Activated T-helper 2 cell treated with anti-CD3 and anti-CD28 coated beads, Interferon-gamma antibody, Interleukin-2, Interleukin-4, amounts not matched to agents 10 μg/mL and 5 μg/mL and 100 μg/mL, durations not matched to agents 14 hours and 24 hours and 36 hours (primary cell): ENCODE measurements around the gene PNPLA2. TPM values are rescaled to one million over a fixed set of nuclear protein-coding genes. Genes with fewer than 3 reads are reported as not detected.
A peak's percentile ranks its signal among the peaks of the same experiment; 100 is the strongest.

Source experiments
- DNase-seq: peaks from one replicate; pipeline ENCODE4 v3.0.0; 2021; ENCODE audit warnings: low spot score
- H3K27ac Mint-ChIP-seq: one replicate; pipeline ENCODE4 v1.8.0; 2021; ENCODE audit warnings: mixed read lengths
- H3K27me3 Mint-ChIP-seq: one replicate; pipeline ENCODE4 v1.8.0; 2021; ENCODE audit warnings: low read depth, mixed read lengths
- H3K36me3 Mint-ChIP-seq: one replicate; pipeline ENCODE4 v1.8.0; 2021; ENCODE audit warnings: low read depth, mixed read lengths
- H3K4me1 Mint-ChIP-seq: one replicate; pipeline ENCODE4 v1.8.0; 2021; ENCODE audit warnings: low read depth, mixed read lengths
- H3K4me3 Mint-ChIP-seq: one replicate; pipeline ENCODE4 v1.8.0; 2021; ENCODE audit warnings: low read depth, mild to moderate bottlenecking, moderate library complexity, mixed read lengths
- H3K9me3 Mint-ChIP-seq: one replicate; pipeline ENCODE4 v1.8.0; 2021; ENCODE audit warnings: mixed read lengths
- intact Hi-C: fragments of 100-400 bp; cut with micrococcal nuclease; formaldehyde crosslinking; loops from one replicate; pipeline ENCODE4 v1.15.1; 2023
- total RNA-seq: library from RNA; stranded (reverse); gene quantifications from 2 replicates; pipeline ENCODE4 v1.2.3, GENCODE V29; 2022

Gene PNPLA2
- total RNA-seq, 1 donor from 2014 or later = 56.1 TPM

GRCh38 chr11:789943-790342 is 28.8 kb upstream of the PNPLA2 start, which contains the start of gene CEND1:
Gene CEND1, minus strand, starts transcription at chr11:790090. Its CDS starts 1,514 bp downstream, at chr11:788576.
- H3K4me3 Mint-ChIP-seq = peak within 1 kb of the TSS; percentile 49
- peak; percentile 38 for DNase-seq
- H3K27ac Mint-ChIP-seq = no peak within 1 kb of the TSS
- H3K9me3 Mint-ChIP-seq = no peaks in the 10 kb centered on the region
- peaks cover 14% of the 10 kb centered on the region for H3K36me3 Mint-ChIP-seq
- peaks cover 1% of the 10 kb centered on the region for H3K4me1 Mint-ChIP-seq
- intact Hi-C loops = no loop called here
- no peaks in the 10 kb centered on the region for H3K27me3 Mint-ChIP-seq

- H3K27me3 Mint-ChIP-seq = no peaks in the 10 kb centered on the region
These were observed 27.8 kb upstream of the PNPLA2 start for GRCh38 chr11:790721-791564.

GRCh38 chr11:791658-792534 is 26.8 kb upstream of the PNPLA2 start:
- no peaks in the 10 kb centered on the region for H3K27me3 Mint-ChIP-seq
- H3K36me3 Mint-ChIP-seq = peaks cover 14% of the 10 kb centered on the region
- no peak overlapping the region for H3K27ac Mint-ChIP-seq
- H3K9me3 Mint-ChIP-seq = no peaks in the 10 kb centered on the region
- H3K4me1 Mint-ChIP-seq = peaks cover 5% of the 10 kb centered on the region
- intact Hi-C loops = no loop called here
- H3K4me3 Mint-ChIP-seq = no peak overlapping the region
- DNase-seq = no peak

More at GRCh38 chr11:790721-791564, 27.8 kb upstream of the PNPLA2 start:
- intact Hi-C loops = no loop called here
- Mint-ChIP-seq H3K9me3 (no peaks in the 10 kb centered on the region), H3K36me3 (peaks cover 14% of the 10 kb centered on the region), H3K4me1 (peaks cover 1% of the 10 kb centered on the region), H3K27ac (no peak overlapping the region), H3K4me3 (no peak overlapping the region)
- DNase-seq = no peak

- DNase-seq = no peak
- Mint-ChIP-seq H3K4me1 (peaks cover 7% of the 10 kb centered on the region), H3K4me3 (no peak overlapping the region), H3K27ac (no peak overlapping the region), H3K36me3 (peaks cover 14% of the 10 kb centered on the region), H3K9me3 (no peaks in the 10 kb centered on the region), H3K27me3 (no peaks in the 10 kb centered on the region)
- intact Hi-C loops = no loop called here
These were observed 26.2 kb upstream of the PNPLA2 start for GRCh38 chr11:792535-792821.

- Mint-ChIP-seq H3K27me3 (no peaks in the 10 kb centered on the region), H3K9me3 (no peaks in the 10 kb centered on the region), H3K27ac (no peak overlapping the region), H3K4me1 (peaks cover 7% of the 10 kb centered on the region), H3K36me3 (peaks cover 14% of the 10 kb centered on the region), H3K4me3 (no peak overlapping the region)
- intact Hi-C loops = no loop called here
- DNase-seq = no peak
These were observed 25.8 kb upstream of the PNPLA2 start for GRCh38 chr11:792873-793272.

GRCh38 chr11:793556-793955 is 25.2 kb upstream of the PNPLA2 start:
- no peaks in the 10 kb centered on the region for H3K27me3 Mint-ChIP-seq
- H3K4me1 Mint-ChIP-seq = peaks cover 7% of the 10 kb centered on the region
- peak overlapping the region; percentile 8 for H3K4me3 Mint-ChIP-seq
- peaks cover 14% of the 10 kb centered on the region for H3K36me3 Mint-ChIP-seq
- H3K9me3 Mint-ChIP-seq = no peaks in the 10 kb centered on the region
- no peak for DNase-seq
- intact Hi-C loops = no loop called here
- H3K27ac Mint-ChIP-seq = no peak overlapping the region

GRCh38 chr11:794013-794765 is 24.5 kb upstream of the PNPLA2 start:
- Mint-ChIP-seq H3K9me3 (no peaks in the 10 kb centered on the region), H3K4me1 (peaks cover 7% of the 10 kb centered on the region), H3K36me3 (peaks cover 14% of the 10 kb centered on the region), H3K27me3 (no peaks in the 10 kb centered on the region), H3K4me3 (peak overlapping the region; percentile 49), H3K27ac (no peak overlapping the region)
- intact Hi-C loops = no loop called here
- no peak for DNase-seq

GRCh38 chr11:794766-795633 is 23.7 kb upstream of the PNPLA2 start:
- no peak for DNase-seq
- H3K9me3 Mint-ChIP-seq = no peaks in the 10 kb centered on the region
- peaks cover 14% of the 10 kb centered on the region for H3K36me3 Mint-ChIP-seq
- intact Hi-C loops = no loop called here
- peak overlapping the region; percentile 51 for H3K4me3 Mint-ChIP-seq
- no peak overlapping the region for H3K27ac Mint-ChIP-seq
- H3K27me3 Mint-ChIP-seq = no peaks in the 10 kb centered on the region
- H3K4me1 Mint-ChIP-seq = peaks cover 7% of the 10 kb centered on the region

GRCh38 chr11:795634-796564 is 22.8 kb upstream of the PNPLA2 start:
- intact Hi-C loops = loop anchor here (1.0 to 2.0 kb wide), 2 partner anchors 19 to 49 kb away; partner anchors contain the start of genes GATD1 and TALDO1

GRCh38 chr11:796565-797295 is 22.0 kb upstream of the PNPLA2 start:
- peak overlapping the region; percentile 66 for H3K27ac Mint-ChIP-seq
- H3K27me3 Mint-ChIP-seq = no peaks in the 10 kb centered on the region
- H3K4me1 Mint-ChIP-seq = peaks cover 7% of the 10 kb centered on the region
- H3K36me3 Mint-ChIP-seq = peaks cover 14% of the 10 kb centered on the region
- intact Hi-C loops = loop anchor here (1.0 to 2.0 kb wide), 4 partner anchors 9 to 50 kb away; partner anchors contain the start of genes GATD1, PIDD1, RPLP2 and TALDO1
- no peak for DNase-seq
- peak overlapping the region; percentile 90 for H3K4me3 Mint-ChIP-seq
- no peaks in the 10 kb centered on the region for H3K9me3 Mint-ChIP-seq

More at GRCh38 chr11:795634-796564, 22.8 kb upstream of the PNPLA2 start:
- Mint-ChIP-seq H3K4me1 (peaks cover 7% of the 10 kb centered on the region), H3K27ac (peak overlapping the region; percentile 66), H3K36me3 (peaks cover 18% of the 10 kb centered on the region), H3K27me3 (no peaks in the 10 kb centered on the region), H3K4me3 (peak overlapping the region; percentile 90), H3K9me3 (no peaks in the 10 kb centered on the region)
- DNase-seq = peak; percentile 77
